Subcutaneous adipose tissue (tissue), 4 donors: ENCODE data around the gene RASA3. TPM values are rescaled to one million over a fixed set of nuclear protein-coding genes. Genes with fewer than 3 reads are reported as not detected.

Experiments
- total RNA-seq, 4 donors: library from RNA; depleted of rRNA; stranded (reverse); fragments of >200 nt; gene quantifications; one replicate each; pipeline ENCODE4 v1.1.0, GENCODE V29; 2016
- TF ChIP-seq, protein P1 (sequence below): fragments of 450-650 bp; IDR thresholded peaks from one replicate; pipeline ENCODE4 v1.5.1; 2016; ENCODE audit warnings: low read depth, mild to moderate bottlenecking, control low read depth, antibody characterized with exemption, moderate library complexity

The RASA3 gene
- total RNA-seq, 4 donors from 2014 or later, result 36.9 to 70.1 (median 46.3) TPM

DNA sequence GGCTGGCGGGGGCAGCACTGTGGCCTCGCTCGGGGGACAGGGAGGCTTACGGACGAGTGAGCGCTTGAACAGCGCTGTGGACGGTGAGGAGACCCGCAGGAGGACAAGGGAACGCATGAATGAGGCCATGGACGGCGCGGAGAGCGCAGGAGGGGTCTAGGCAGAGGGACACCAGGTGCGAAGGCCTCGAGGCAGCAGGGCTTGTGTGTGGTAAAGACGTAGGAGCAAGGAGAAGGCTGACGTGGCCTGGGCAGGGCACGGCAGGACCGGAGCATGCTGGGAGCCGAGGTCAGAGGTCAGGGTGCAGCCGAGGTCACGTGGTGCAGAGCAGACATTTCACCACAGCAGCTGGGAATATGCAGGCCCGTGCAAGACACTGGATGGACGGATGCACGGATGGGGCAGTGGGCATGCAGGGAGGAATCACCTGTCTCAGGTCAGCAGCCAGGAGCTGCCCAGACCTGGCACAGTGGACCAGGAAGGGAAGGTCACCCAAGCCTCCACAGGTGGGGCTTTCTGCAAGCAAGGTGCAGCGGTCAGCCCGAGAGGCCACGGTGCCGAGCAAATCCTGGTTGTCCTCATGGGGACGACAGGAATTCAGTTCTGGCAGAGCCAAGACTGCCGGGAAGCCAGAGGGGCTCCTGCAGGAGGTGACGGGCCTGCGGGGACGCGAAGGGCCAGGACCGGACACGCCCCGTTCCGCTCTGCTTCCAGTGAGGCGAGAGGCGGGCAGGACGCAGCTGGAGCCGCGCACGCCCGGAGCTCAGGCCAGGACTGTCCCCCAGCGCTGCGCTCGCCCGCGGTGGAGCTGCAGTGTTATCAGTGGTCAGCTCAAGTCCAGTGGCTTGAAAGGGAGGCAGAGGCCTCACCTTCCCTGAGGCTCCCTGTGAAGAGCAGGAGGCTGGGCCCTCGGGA lies 72.2 kb downstream of the RASA3 start:
- TF ChIP-seq, protein P1, sequence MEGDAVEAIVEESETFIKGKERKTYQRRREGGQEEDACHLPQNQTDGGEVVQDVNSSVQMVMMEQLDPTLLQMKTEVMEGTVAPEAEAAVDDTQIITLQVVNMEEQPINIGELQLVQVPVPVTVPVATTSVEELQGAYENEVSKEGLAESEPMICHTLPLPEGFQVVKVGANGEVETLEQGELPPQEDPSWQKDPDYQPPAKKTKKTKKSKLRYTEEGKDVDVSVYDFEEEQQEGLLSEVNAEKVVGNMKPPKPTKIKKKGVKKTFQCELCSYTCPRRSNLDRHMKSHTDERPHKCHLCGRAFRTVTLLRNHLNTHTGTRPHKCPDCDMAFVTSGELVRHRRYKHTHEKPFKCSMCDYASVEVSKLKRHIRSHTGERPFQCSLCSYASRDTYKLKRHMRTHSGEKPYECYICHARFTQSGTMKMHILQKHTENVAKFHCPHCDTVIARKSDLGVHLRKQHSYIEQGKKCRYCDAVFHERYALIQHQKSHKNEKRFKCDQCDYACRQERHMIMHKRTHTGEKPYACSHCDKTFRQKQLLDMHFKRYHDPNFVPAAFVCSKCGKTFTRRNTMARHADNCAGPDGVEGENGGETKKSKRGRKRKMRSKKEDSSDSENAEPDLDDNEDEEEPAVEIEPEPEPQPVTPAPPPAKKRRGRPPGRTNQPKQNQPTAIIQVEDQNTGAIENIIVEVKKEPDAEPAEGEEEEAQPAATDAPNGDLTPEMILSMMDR, result no peak

DNA sequence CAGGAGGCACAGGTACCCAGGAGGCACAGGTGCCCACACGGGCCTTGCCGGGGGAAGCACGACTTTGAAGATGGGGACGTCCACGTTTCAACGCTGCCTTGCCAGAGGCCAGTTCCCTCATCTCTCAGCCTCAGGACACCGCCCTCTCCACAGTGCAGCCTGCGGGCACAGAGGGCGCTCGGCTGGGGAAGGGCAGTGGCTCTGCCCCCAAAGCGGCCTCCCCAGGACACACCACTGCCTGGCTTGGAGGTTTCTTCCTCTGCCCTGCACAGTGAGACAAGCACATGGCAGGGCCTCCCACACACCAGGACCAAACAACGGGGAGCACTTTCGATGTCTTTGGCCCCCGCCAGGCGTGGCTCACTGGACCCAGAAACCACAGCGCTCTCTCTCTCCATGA lies 73.0 kb downstream of the RASA3 start:
- TF ChIP-seq, protein P1, result no peak

DNA sequence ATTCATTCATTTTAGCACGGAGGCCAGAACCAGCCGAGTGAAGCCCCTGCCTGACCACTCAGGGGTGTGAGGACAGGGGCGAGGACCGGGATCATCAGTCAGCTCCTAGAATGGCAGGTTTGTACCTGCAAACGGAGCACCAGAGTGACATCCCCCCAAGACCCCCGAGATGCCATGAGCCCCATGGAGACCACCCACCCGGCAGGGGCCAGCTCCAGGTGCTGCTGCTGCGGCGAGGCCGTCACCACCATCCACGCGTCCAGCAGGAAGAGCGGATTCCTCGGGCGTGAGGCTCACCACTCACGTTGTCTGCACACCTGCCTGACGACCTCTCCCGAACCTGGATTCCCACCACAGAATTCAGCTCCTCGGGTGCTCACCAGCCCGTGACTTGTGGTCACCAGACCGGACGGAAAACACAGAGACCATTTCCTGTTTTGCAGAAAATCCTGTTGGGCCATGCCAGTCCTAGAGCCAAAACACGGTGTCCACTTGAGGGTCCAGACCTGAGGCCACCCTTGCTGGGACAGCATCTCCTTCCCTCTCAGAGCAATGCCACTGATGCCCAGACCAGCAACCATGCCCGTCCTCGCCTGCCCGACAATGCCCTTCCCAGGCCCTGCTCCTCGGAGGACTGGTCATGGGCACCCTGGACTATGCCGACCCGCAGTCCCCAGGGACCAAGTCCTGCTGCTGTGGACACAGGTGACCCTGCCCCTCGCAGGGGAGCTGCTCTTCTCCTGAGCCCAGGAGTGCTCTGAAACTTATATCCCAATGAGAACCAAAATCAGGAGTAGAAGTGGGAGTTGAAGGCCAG lies 74.2 kb downstream of the RASA3 start:
- TF ChIP-seq, protein P1, result no peak

DNA sequence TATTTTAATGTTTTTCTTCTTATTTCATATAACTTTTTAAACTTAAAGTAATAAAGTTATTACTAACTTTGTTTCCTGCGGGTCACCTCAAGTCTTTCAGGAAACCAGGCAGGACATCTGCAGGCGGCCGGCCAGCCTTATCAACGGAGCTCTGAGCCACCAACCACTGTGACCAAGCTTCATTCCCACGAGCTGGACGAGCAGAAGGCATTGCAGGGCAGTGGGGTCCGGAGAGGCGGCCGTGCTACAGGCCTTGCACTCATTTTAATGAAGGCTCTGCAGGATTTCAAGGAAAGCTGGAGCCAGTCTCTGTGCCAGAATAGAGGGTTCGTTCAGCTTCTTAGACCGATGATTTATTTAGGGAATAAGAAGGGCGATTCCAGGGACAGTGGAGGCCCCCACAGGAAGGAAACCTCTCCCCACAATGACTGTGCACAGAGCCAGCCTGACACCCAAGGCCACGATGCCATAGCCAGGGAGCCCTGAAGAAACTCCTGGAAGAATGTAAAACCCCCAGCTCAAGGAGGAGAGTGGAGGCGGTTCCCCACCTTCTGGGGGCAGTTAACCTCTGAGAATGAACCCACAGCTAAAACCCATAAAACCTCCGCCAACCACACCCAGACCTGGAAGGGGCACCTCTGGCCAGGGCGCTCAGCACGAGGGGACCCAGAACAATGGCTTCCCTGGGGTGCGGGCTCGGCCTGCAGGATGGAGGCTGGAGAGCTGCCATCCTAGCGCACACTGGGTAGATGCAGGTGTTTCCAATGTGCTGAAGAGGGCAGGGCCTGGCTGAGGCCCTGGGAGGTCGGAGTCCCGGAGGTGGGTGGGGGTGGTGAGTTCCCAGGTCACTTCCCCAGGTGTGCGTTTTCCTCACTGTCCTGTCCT lies 75.0 kb downstream of the RASA3 start:
- TF ChIP-seq, protein P1, result no peak

DNA sequence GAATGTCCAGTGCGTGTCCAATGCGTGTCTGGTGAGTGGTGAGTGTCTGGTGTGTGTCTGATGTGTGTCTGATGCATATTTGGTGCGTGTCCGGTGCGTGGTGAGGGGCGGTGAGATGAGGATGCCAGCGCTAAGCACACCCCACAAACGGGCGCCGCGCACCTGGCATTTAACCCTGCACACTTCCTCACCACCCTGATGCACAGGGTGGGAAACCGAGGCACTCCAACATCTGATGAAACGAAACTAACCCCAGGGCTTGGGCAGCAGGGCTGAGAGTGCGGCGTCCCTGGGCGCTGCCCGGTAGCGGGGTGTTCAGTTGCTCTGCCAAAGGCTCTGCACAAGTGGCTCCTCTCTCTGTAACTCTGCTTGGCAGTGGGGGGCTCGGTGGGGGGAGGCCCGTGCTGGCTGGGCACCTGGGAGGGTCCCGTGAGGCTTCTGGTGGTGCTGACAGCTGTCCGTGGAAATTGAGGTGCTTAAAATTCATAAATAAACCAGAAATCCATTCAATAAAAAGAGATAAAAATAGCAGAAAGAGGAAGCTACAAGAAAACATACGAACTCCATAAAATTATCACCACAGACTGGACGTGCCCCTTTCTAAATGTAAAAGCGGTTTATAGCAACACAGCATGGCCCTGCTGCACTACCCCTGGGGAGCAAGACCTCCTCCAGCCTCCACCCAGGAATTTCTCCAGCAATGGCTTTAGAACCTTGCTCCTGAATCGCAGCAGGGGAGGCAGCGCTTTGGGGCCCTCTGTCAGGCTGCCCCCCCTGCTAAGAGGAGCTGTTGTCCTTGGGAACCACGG lies 76.0 kb downstream of the RASA3 start:
- TF ChIP-seq, protein P1, result no peak

DNA sequence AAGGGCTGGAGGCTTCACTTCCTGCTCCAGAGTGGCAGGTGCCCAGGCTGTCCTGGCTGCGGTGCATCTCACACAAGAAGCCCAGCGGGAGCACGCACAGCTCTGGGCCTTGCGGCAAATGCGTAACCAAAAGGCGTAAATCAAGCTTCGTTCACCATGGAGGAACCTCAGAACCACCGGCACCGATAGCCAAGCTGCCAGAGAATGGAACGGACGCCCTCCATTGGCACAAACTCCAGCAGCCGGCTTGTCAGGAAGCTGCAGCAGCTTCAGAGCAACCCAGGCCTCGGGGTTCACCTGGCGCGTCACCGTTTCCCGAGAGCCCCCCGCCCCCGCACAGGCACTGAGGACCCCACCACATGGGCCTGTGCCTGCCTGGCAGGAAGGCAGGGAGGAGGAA lies 76.7 kb downstream of the RASA3 start:
- TF ChIP-seq, protein P1, result no peak
